Measurements from ENCODE around the gene BACH2. TPM values are rescaled to one million over a fixed set of nuclear protein-coding genes. Genes with fewer than 3 reads are reported as not detected.

BACH2 gene
- polyA plus RNA-seq, 2 of the 4 experiments (the other 2 are of a cell fraction) = 0.01 to 0.36 TPM

DNA sequence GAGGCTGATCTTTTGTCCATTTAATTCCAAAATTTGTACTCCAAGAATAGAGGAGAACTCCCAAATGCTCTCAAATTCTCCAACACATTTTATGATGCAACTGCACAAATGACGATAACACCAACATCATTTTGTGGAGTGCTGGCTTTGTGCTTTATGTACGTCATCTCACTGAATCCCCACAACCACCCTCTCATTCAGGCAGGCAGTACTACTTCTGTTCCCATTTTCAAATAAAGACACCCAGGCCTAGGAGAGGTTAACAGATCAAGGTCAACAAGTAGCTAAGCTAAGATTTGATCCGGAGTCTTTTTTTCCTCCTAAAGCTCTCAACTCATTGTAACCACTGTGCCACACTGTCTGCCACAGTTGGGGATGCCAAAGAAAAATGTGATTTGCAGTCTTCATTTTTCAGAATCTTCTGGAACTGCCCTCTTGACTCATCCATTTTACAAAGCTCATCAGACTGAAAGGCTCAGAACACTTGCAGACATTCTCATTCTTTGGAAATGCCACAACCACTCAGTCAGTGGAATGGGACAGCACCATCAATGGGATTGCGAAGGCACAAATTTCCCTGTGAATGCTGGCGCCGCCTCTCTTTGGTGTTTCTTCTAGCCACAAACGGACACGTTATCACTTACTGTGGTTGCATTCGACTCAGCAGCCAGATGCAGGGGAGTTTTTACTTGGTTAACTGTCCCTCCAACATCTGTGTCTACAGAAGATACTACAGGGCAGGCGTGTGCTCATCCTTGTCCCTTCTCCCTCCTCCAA, 217.9 kb downstream of the BACH2 start:
- FAIRE-seq (no peak), DNase-seq (ENCODE audit: low read depth in 1 of 2, low spot score in 1 of 2) (no peak), ATAC-seq (no peak)
- CTCF ChIA-PET = no interaction called here
- 61% methylated on average over 10 of the region's 10 CpGs for WGBS (ENCODE audit: missing lambda C conversion rate)
- H3K4me1 ChIP-seq = no peaks in the 10 kb centered on the region
- H3K4me3 ChIP-seq = no peak overlapping the region
- no peak for TF ChIP-seq KDM5A (IDR thresholded peaks at IDR 0.05)
- no peak for TF ChIP-seq CBX8 (IDR thresholded peaks at IDR 0.05)
- TF ChIP-seq, protein P1, sequence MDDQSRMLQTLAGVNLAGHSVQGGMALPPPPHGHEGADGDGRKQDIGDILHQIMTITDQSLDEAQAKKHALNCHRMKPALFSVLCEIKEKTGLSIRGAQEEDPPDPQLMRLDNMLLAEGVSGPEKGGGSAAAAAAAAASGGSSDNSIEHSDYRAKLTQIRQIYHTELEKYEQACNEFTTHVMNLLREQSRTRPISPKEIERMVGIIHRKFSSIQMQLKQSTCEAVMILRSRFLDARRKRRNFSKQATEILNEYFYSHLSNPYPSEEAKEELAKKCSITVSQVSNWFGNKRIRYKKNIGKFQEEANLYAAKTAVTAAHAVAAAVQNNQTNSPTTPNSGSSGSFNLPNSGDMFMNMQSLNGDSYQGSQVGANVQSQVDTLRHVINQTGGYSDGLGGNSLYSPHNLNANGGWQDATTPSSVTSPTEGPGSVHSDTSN (IDR thresholded peaks at IDR 0.05) = no peak
- no peak for TF ChIP-seq CBX2 (IDR thresholded peaks at IDR 0.05; ENCODE audit: borderline replicate concordance, low read depth)
- no peak for TF ChIP-seq MAFK (IDR thresholded peaks at IDR 0.05; ENCODE audit: partially characterized antibody)
- TF ChIP-seq, protein P2, sequence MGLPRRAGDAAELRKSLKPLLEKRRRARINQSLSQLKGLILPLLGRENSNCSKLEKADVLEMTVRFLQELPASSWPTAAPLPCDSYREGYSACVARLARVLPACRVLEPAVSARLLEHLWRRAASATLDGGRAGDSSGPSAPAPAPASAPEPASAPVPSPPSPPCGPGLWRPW (IDR thresholded peaks at IDR 0.05) = no peak
- TF ChIP-seq RARB (CRISPR knock-in tag; IDR thresholded peaks at IDR 0.05) = no peak
- no peak for TF ChIP-seq PHF8 (IDR thresholded peaks at IDR 0.05; ENCODE audit: borderline replicate concordance, low read depth)
- no peak for TF ChIP-seq CEBPB (IDR thresholded peaks at IDR 0.05)
- no peak for TF ChIP-seq ZC3H11A (IDR thresholded peaks at IDR 0.05)
- no peak for TF ChIP-seq HEYL (CRISPR knock-in tag; IDR thresholded peaks at IDR 0.05)
- no peak overlapping the region for H3K27ac ChIP-seq
- no peaks in the 10 kb centered on the region for H3K9me3 ChIP-seq
- H3K4me2 ChIP-seq = no peak overlapping the region
- POLR2A ChIA-PET = no interaction called here

DNA sequence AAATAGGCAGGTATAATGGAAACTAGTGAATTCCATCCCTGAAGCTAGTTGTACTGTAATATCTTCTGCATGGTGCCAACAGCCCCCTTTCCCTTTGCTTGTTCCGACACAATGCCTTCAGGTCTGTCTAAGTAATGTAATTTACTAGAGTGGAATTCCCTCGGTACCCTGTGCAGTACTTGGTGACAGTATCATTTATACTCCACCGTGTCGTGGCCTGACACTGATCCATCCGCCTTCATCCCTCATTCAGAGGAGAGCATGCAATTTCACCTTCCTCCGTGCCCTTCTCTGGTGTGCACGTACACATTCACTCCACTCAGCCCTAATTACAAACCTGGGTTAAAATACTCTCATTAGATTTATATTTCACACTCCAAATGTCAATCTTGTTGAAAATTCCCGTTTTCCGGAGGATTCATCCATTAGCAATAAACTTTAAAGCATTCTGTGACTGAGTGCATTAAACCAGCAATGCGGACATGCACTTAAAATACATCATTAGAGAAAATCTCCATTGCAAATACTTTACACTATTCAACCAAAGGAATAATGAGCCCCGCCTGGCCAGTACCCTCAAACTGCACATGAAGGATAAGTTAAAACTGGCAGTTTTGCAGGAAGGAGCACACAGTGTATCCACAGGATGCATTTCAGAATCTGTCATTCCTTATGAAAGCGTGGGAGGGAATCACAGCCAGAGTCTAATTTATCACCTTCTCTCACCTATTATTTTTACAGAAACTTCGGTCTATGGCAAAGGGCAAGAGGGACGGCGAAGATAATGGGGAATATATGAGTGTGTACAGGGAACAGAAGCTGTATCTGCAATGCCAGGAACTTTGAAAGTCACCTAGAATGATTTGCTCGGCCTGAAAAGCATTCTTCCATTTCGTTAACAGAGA, 219.9 kb downstream of the BACH2 start:
- no peak for FAIRE-seq
- no peak overlapping the region for H3K4me2 ChIP-seq
- H3K4me3 ChIP-seq = no peak overlapping the region
- WGBS (ENCODE audit: missing lambda C conversion rate) = 37% methylated on average over 17 of the region's 17 CpGs
- TF ChIP-seq FOSB (CRISPR knock-in tag; IDR thresholded peaks at IDR 0.05) = no peak
- no peak for DNase-seq (ENCODE audit: low read depth in 1 of 2, low spot score in 1 of 2)
- no peak for ATAC-seq
- POLR2A ChIA-PET = no interaction called here
- H3K9me3 ChIP-seq = no peaks in the 10 kb centered on the region
- CTCF ChIA-PET = no interaction called here
- H3K27ac ChIP-seq = no peak overlapping the region
- H3K4me1 ChIP-seq = no peaks in the 10 kb centered on the region

DNA sequence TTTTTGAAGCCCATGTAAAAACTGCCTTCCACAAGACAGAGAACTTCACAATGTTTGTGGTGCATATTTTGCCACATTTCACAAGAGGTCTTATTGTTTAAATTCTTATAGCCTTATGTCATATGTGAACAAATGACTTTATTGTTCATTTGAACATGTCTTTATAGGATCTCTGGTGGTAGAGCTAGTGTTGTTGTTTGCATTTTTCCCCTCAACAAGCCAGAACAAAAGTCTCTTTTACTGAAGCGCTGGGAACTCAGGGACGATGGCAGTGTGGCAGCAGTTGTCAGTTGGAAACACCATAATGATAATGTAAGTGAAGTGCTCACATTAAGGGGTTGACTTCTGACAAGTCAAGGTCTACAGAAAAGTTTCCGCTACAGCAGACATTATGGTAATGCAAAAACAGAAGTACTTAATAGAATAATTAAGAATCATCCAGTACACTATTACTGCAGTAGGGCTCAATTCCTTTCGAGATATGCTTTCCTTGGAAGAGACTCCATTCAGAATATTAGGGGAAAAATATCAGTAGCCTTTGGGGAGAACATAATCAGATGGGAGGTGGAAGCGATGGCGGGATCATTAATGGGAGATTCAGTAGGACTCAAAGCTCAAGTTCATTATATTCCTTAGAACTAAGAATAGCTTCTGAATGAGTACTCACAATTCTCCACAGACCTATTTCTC, 222.3 kb downstream of the BACH2 start:
- no peaks in the 10 kb centered on the region for H3K9me3 ChIP-seq
- no peak for TF ChIP-seq KDM5A (IDR thresholded peaks at IDR 0.05)
- TF ChIP-seq ZFP36 (IDR thresholded peaks at IDR 0.05; ENCODE audit: borderline replicate concordance, partially characterized antibody) = no peak
- no peak for TF ChIP-seq HDAC2 (IDR thresholded peaks at IDR 0.05)
- TF ChIP-seq, protein P3, sequence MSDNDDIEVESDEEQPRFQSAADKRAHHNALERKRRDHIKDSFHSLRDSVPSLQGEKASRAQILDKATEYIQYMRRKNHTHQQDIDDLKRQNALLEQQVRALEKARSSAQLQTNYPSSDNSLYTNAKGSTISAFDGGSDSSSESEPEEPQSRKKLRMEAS (IDR thresholded peaks at IDR 0.05) = no peak
- TF ChIP-seq CBX2 (IDR thresholded peaks at IDR 0.05; ENCODE audit: borderline replicate concordance, low read depth) = no peak
- no peak for TF ChIP-seq RAD21 (conservative IDR thresholded peaks at IDR 0.05 in 1 of 2, IDR thresholded peaks at IDR 0.05 in 1 of 2)
- TF ChIP-seq JUN (IDR thresholded peaks at IDR 0.05) = no peak
- TF ChIP-seq, protein P4, sequence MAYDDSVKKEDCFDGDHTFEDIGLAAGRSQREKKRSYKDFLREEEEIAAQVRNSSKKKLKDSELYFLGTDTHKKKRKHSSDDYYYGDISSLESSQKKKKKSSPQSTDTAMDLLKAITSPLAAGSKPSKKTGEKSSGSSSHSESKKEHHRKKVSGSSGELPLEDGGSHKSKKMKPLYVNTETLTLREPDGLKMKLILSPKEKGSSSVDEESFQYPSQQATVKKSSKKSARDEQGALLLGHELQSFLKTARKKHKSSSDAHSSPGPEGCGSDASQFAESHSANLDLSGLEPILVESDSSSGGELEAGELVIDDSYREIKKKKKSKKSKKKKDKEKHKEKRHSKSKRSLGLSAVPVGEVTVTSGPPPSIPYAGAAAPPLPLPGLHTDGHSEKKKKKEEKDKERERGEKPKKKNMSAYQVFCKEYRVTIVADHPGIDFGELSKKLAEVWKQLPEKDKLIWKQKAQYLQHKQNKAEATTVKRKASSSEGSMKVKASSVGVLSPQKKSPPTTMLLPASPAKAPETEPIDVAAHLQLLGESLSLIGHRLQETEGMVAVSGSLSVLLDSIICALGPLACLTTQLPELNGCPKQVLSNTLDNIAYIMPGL (CRISPR knock-in tag; IDR thresholded peaks at IDR 0.05; ENCODE audit: borderline replicate concordance) = no peak
- no peak for TF ChIP-seq POLR2A (IDR thresholded peaks at IDR 0.05; ENCODE audit: low read length)
- no peak for TF ChIP-seq POLR2AphosphoS2 (conservative IDR thresholded peaks at IDR 0.05; ENCODE audit: low read length)
- no peak for TF ChIP-seq RARB (CRISPR knock-in tag; IDR thresholded peaks at IDR 0.05)
- no peak for TF ChIP-seq MYC (IDR thresholded peaks at IDR 0.05; ENCODE audit: borderline replicate concordance, low read length)
- TF ChIP-seq SMC3 (IDR thresholded peaks at IDR 0.05) = no peak
- no peak for TF ChIP-seq RCOR1 (IDR thresholded peaks at IDR 0.05; ENCODE audit: low read depth, low read length)
- no peak for TF ChIP-seq BHLHE40 (IDR thresholded peaks at IDR 0.05; ENCODE audit: low read depth, low read length)
- no peak for TF ChIP-seq EHMT2 (IDR thresholded peaks at IDR 0.05; ENCODE audit: low read depth)
- TF ChIP-seq RFX5 (IDR thresholded peaks at IDR 0.05) = no peak
- no peak for TF ChIP-seq ZSCAN20 (CRISPR knock-in tag; IDR thresholded peaks at IDR 0.05)
- no peak for TF ChIP-seq ZNF302 (CRISPR knock-in tag; IDR thresholded peaks at IDR 0.05)
- ChIA-PET CTCF (no interaction called here), POLR2A (no interaction called here)
- H3K4me3 ChIP-seq = no peak overlapping the region
- no peaks in the 10 kb centered on the region for H3K4me1 ChIP-seq
- H3K4me2 ChIP-seq = no peak overlapping the region
- FAIRE-seq = no peak
- 63% methylated on average over 6 of the region's 6 CpGs for WGBS (ENCODE audit: missing lambda C conversion rate)
- ATAC-seq = no peak
- no peak overlapping the region for H3K27ac ChIP-seq
- DNase-seq (ENCODE audit: low read depth in 1 of 2, low spot score in 1 of 2) = no peak
